Measurements from ENCODE around the gene LELP1. TPM values are rescaled to one million over a fixed set of nuclear protein-coding genes. Genes with fewer than 3 reads are reported as not detected.

The LELP1 gene
- total RNA-seq, 2 donors from 2014 or later: 4.4 TPM; not detected in 1

DNA sequence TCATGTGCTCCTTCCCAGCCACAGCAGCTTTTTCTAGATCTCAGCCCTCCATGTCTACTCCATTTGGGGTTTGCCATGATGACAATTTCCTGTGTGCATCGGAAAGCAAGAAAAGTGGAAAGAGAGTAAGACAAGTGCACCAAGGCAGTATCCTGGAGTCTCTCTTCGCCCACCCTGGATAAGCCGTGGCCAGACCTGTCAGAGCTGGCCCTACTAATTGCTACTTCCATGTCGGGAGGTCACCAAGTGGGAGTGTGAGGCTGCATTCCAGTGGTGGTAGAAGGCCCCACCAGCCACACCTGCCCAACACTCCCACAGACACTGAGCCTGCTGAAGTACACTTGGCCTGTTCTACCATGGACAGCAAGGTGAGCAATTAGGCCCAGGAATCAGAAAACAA is 42.2 kb downstream of the LELP1 start:
- 82% methylated on average over 4 of the region's 4 CpGs for WGBS
- DNase-seq (ENCODE audit: low spot score): no peak
- Histone ChIP-seq H3K4me1 (replicated peaks) (no peaks in the 10 kb centered on the region), H3K27ac (no peak overlapping the region), H3K27me3 (replicated peaks; ENCODE audit: insufficient read depth) (no peaks in the 10 kb centered on the region), H3K9me3 (no peaks in the 10 kb centered on the region), H3K4me3 (no peak overlapping the region), H3K36me3 (no peaks in the 10 kb centered on the region)
- TF ChIP-seq POLR2AphosphoS5 (IDR thresholded peaks at IDR 0.05) (no peak), POLR2A (IDR thresholded peaks at IDR 0.05) (no peak)
- TF ChIP-seq, protein P1, sequence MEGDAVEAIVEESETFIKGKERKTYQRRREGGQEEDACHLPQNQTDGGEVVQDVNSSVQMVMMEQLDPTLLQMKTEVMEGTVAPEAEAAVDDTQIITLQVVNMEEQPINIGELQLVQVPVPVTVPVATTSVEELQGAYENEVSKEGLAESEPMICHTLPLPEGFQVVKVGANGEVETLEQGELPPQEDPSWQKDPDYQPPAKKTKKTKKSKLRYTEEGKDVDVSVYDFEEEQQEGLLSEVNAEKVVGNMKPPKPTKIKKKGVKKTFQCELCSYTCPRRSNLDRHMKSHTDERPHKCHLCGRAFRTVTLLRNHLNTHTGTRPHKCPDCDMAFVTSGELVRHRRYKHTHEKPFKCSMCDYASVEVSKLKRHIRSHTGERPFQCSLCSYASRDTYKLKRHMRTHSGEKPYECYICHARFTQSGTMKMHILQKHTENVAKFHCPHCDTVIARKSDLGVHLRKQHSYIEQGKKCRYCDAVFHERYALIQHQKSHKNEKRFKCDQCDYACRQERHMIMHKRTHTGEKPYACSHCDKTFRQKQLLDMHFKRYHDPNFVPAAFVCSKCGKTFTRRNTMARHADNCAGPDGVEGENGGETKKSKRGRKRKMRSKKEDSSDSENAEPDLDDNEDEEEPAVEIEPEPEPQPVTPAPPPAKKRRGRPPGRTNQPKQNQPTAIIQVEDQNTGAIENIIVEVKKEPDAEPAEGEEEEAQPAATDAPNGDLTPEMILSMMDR (IDR thresholded peaks at IDR 0.05): no peak
- intact Hi-C loops (cut with DNase I): no loop called here

DNA sequence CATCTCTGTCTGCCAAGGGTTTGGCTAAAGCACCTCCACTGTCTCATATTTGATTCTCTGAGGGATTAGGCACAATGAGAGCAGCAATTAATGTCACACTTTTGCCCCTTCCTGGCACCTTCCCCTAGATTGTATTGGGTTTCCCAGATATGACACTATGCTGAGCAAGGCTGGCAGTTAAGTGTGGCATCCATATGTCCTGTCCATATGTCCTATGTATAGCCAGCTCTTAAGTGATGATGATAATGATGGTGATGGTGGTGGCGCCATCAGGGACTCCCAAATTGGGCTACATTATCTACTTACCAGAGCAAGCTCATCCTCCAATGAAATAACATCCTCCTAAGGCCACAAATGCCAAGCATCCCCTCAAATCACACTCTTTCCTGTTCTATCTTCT is 42.8 kb downstream of the LELP1 start:
- WGBS: 86% methylated on average over 1 of the region's 1 CpG
- no peaks in the 10 kb centered on the region for H3K4me1 ChIP-seq (replicated peaks)
- H3K9me3 ChIP-seq: no peaks in the 10 kb centered on the region
- H3K27me3 ChIP-seq (replicated peaks; ENCODE audit: insufficient read depth): no peaks in the 10 kb centered on the region
- no peaks in the 10 kb centered on the region for H3K36me3 ChIP-seq
- no peak for TF ChIP-seq POLR2A (IDR thresholded peaks at IDR 0.05)
- TF ChIP-seq, protein P1 (IDR thresholded peaks at IDR 0.05): no peak
- no peak for TF ChIP-seq POLR2AphosphoS5 (IDR thresholded peaks at IDR 0.05)
- no peak overlapping the region for H3K4me3 ChIP-seq
- no peak overlapping the region for H3K27ac ChIP-seq
- intact Hi-C loops (cut with DNase I): no loop called here
- DNase-seq (ENCODE audit: low spot score): no peak

DNA sequence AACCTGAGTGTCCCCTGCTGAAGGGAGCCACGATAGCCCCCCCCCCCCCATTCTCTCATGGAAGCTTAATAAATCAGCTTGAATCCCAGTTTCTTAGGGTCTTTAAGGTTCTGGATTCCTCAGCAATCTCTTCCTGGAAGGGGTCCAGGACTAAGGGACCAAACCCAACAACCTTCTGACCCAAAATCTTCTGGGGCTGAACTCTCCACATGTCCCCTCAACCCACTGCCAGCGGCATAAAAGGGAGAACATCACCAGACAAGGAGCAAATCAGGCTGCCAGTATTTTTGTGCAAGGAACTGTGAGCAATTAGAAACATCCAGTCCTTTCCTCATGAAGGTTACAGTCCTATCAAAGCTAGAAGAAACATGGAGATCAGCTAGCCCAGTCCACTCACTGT is 43.6 kb downstream of the LELP1 start:
- H3K4me3 ChIP-seq: no peak overlapping the region
- TF ChIP-seq, protein P1 (IDR thresholded peaks at IDR 0.05): no peak
- TF ChIP-seq POLR2A (IDR thresholded peaks at IDR 0.05) (no peak), POLR2AphosphoS5 (IDR thresholded peaks at IDR 0.05) (no peak)
- H3K27me3 ChIP-seq (replicated peaks; ENCODE audit: insufficient read depth): no peaks in the 10 kb centered on the region
- intact Hi-C loops (cut with DNase I): no loop called here
- 78% methylated on average over 2 of the region's 2 CpGs for WGBS
- H3K27ac ChIP-seq: no peak overlapping the region
- no peaks in the 10 kb centered on the region for H3K9me3 ChIP-seq
- no peaks in the 10 kb centered on the region for H3K36me3 ChIP-seq
- no peak for DNase-seq (ENCODE audit: low spot score)
- H3K4me1 ChIP-seq (replicated peaks): no peaks in the 10 kb centered on the region

DNA sequence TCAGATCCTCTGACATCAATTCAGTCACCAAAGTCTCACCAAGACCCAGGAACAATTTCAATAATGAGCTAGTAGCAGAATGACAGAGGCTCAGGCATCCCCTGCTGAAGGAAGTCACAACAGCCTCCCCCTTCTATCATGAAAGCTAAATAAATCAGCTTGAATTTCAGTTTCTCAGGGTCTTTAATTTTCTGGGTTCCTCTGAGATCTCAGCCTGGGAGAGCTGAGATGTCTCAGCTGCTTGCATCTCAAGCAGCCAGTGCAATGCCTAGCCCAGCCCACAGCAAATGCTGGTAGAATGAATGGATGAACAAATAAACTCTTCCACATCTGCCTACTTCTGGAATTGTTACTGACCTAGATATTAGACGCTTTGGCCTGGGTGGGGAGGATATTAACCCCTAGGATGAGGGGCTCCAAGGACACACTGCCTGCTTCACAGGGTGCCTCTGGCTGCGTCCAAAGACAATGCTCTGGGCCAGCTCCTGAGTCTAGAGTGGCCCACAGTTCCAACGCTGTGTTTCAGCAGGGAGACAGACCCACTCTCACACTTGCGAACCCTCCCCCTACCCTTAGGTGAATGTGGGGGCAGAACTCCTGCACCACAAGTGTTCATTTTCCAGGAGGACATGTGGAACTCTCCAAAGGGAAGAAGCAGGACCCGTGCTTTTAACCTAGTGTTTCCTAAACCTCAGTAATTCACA is 45.1 kb downstream of the LELP1 start:
- TF ChIP-seq, protein P1 (IDR thresholded peaks at IDR 0.05): no peak
- TF ChIP-seq POLR2AphosphoS5 (IDR thresholded peaks at IDR 0.05): no peak
- TF ChIP-seq POLR2A (IDR thresholded peaks at IDR 0.05): no peak
- no peak for DNase-seq (ENCODE audit: low spot score)
- no peak overlapping the region for H3K27ac ChIP-seq
- no peaks in the 10 kb centered on the region for H3K4me1 ChIP-seq (replicated peaks)
- no peaks in the 10 kb centered on the region for H3K27me3 ChIP-seq (replicated peaks; ENCODE audit: insufficient read depth)
- intact Hi-C loops (cut with DNase I): no loop called here
- no peak overlapping the region for H3K4me3 ChIP-seq
- H3K36me3 ChIP-seq: no peaks in the 10 kb centered on the region
- WGBS: 60% methylated on average over 5 of the region's 5 CpGs
- no peaks in the 10 kb centered on the region for H3K9me3 ChIP-seq

DNA sequence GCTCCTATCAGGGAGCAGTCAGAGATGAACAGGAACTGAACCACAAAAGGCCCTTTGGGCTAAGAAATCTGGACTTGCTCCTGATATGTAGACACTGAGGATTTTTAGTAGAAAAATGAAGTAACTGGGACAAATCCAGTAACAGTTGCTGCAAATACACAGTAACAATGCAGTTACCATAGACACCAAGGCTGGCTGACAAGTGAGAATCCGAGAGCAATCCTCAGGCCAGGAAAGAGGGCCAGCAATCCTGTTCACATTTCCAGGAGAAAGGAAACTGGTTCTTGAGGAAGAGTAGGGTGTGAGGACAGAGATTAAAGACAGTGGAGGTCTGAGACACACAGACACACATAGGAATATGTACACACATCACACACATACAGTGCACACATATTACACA is 46.9 kb downstream of the LELP1 start:
- TF ChIP-seq, protein P1 (IDR thresholded peaks at IDR 0.05): no peak
- TF ChIP-seq POLR2A (IDR thresholded peaks at IDR 0.05) (no peak), POLR2AphosphoS5 (IDR thresholded peaks at IDR 0.05) (no peak)
- DNase-seq (ENCODE audit: low spot score): no peak
- intact Hi-C loops (cut with DNase I): no loop called here
- H3K9me3 ChIP-seq: no peaks in the 10 kb centered on the region
- no peak overlapping the region for H3K4me3 ChIP-seq
- no peaks in the 10 kb centered on the region for H3K4me1 ChIP-seq (replicated peaks)
- no peaks in the 10 kb centered on the region for H3K27me3 ChIP-seq (replicated peaks; ENCODE audit: insufficient read depth)
- WGBS: 33% methylated on average over 1 of the region's 1 CpG
- H3K36me3 ChIP-seq: no peaks in the 10 kb centered on the region
- H3K27ac ChIP-seq: no peak overlapping the region
